Left forelimb (tissue), 1 donor: Measurements from ENCODE around the gene BRSK2.
"Not testable (repeated sequence)": the region's sequence is repeated elsewhere in the genome, so short reads cannot be mapped to it uniquely, and the experiment has no call there.

ENCODE experiments used
- DNase-seq: peaks from one replicate; pipeline ENCODE4 v3.0.0-alpha.2; 2018; ENCODE audit warnings: low spot score

The BRSK2 gene

GRCh38 chr11:1500466-1501420 lies 111.0 kb downstream of the BRSK2 start:
- no peak for DNase-seq

- no peak for DNase-seq
These were observed 111.9 kb downstream of the BRSK2 start for GRCh38 chr11:1501421-1502167.

- no peak for DNase-seq
These were observed 112.6 kb downstream of the BRSK2 start for GRCh38 chr11:1502168-1502953.

GRCh38 chr11:1502954-1503707 lies 113.4 kb downstream of the BRSK2 start:
- DNase-seq: no peak

GRCh38 chr11:1503708-1504104 lies 114.0 kb downstream of the BRSK2 start:
- DNase-seq: no peak

GRCh38 chr11:1504138-1504537 lies 114.4 kb downstream of the BRSK2 start:
- DNase-seq: no peak

- no peak for DNase-seq
These were observed 115.0 kb downstream of the BRSK2 start for GRCh38 chr11:1504581-1505290.

GRCh38 chr11:1505480-1505879 lies 115.7 kb downstream of the BRSK2 start:
- no peak for DNase-seq

- no peak for DNase-seq
These were observed 117.2 kb downstream of the BRSK2 start for GRCh38 chr11:1506981-1507380.

GRCh38 chr11:1507381-1508140 lies 117.8 kb downstream of the BRSK2 start:
- no peak for DNase-seq

- no peak for DNase-seq
These were observed 118.8 kb downstream of the BRSK2 start for GRCh38 chr11:1508491-1508891.

- DNase-seq: no peak
These were observed 119.3 kb downstream of the BRSK2 start for GRCh38 chr11:1508986-1509385.

GRCh38 chr11:1509626-1510255 lies 120.0 kb downstream of the BRSK2 start:
- no peak for DNase-seq

- not testable (repeated sequence) for DNase-seq
These were observed 120.6 kb downstream of the BRSK2 start for GRCh38 chr11:1510351-1510750.

GRCh38 chr11:1510928-1511327 lies 121.2 kb downstream of the BRSK2 start:
- no peak for DNase-seq

GRCh38 chr11:1511937-1512496 lies 122.3 kb downstream of the BRSK2 start:
- DNase-seq: no peak
